Endothelial cell of umbilical vein (primary cell): Measurements from ENCODE around the gene INPP5E. TPM values are rescaled to one million over a fixed set of nuclear protein-coding genes. Genes with fewer than 3 reads are reported as not detected.

Experiments
- BruUV-seq: library from RNA; stranded (reverse); fragments of 400-500 nt; replicated peaks from 2 replicates; lab custom pipeline; 2021; lab: Mats Ljungman, UMichigan
- CTCF ChIA-PET: fragments of 300-600, 350-600 bp; sonication (Branson Sonifier 250); formaldehyde crosslinking; loops from one replicate; lab custom pipeline; 2021; ENCODE audit warnings: antibody characterized with exemption, inconsistent platforms; lab: Charles Lee
- POLR2A ChIA-PET: fragments of 300-600, 350-600 bp; sonication (Branson Sonifier 250); formaldehyde crosslinking; loops from one replicate; lab custom pipeline; 2021; ENCODE audit warnings: antibody characterized with exemption, inconsistent platforms; lab: Charles Lee
- DNase-seq: peaks from one replicate; pipeline ENCODE4 v3.0.0-alpha.2; 2011; ENCODE audit warnings: low read depth, low spot score
- FAIRE-seq: peaks from 2 replicates; lab custom pipeline; 2011; peaks lifted over from hg19 to GRCh38; lab: Jason Lieb, UNC
- H2AFZ ChIP-seq: 2 replicates; pipeline ENCODE4 v1.6.0; 2012; ENCODE audit warnings: low read depth, low read length, control low read depth, inconsistent platforms
- H3K27ac ChIP-seq: 2 replicates; pipeline ENCODE4 v1.5.1; 2011; ENCODE audit warnings: low read depth, mild to moderate bottlenecking, control low read depth, low read length, moderate library complexity; ENCODE audit not compliant: insufficient read depth
- H3K27me3 ChIP-seq, 2 experiments: 2 replicates each; pipeline versions ENCODE4 v1.6.0 to v1.6.1; 2011; ENCODE audit warnings: low read length in 2 of 2, mixed read lengths in 1 of 2; ENCODE audit not compliant: control insufficient read depth in 2 of 2, insufficient read depth in 2 of 2
- H3K36me3 ChIP-seq, 2 experiments: 2 replicates in 1 of 2; 3 replicates in 1 of 2; pipeline ENCODE4 v1.5.1; 2011; ENCODE audit warnings: low read length in 2 of 2, mild to moderate bottlenecking in 1 of 2, moderate library complexity in 1 of 2; ENCODE audit not compliant: control insufficient read depth in 2 of 2, insufficient read depth in 2 of 2; ENCODE audit errors: extremely low read depth in 1 of 2
- H3K4me1 ChIP-seq: 3 replicates; pipeline ENCODE4 v1.5.1; 2011; ENCODE audit warnings: mild to moderate bottlenecking, low read length; ENCODE audit not compliant: control insufficient read depth, insufficient read depth; ENCODE audit errors: extremely low read depth
- H3K4me2 ChIP-seq: 2 replicates; pipeline ENCODE4 v1.6.1; 2011; ENCODE audit warnings: low read length, control low read depth, mixed read lengths; ENCODE audit not compliant: insufficient read depth
- H3K4me3 ChIP-seq, 3 experiments: fragments of 200-600 bp in 1 of 3; sonication (generic), shearing (Covaris generic) in 1 of 3; replicated peaks in 1 of 3; 2 replicates each; pipeline ENCODE4 v1.5.1; 2011 to 2016; ENCODE audit warnings: control low read depth in 3 of 3, low read length in 3 of 3, mild to moderate bottlenecking in 2 of 3, inconsistent platforms in 1 of 3, low read depth in 1 of 3, moderate library complexity in 1 of 3; ENCODE audit not compliant: insufficient read depth in 1 of 3
- H3K79me2 ChIP-seq: 2 replicates; pipeline ENCODE4 v1.6.0; 2012; ENCODE audit warnings: low read length, inconsistent platforms; ENCODE audit not compliant: control insufficient read depth, insufficient read depth
- H3K9ac ChIP-seq: replicated peaks from 2 replicates; pipeline ENCODE3; 2011; ENCODE audit warnings: low read length, control low read depth; ENCODE audit not compliant: insufficient read depth; ENCODE audit errors: extremely low read depth
- H3K9me1 ChIP-seq: replicated peaks from 3 replicates; pipeline ENCODE4 v1.6.0; 2011; ENCODE audit warnings: mild to moderate bottlenecking, low read length; ENCODE audit not compliant: control insufficient read depth, insufficient read depth; ENCODE audit errors: extremely low read depth
- H3K9me3 ChIP-seq: replicated peaks from 2 replicates; pipeline ENCODE4 v1.5.1; 2012; ENCODE audit warnings: low read length, inconsistent platforms; ENCODE audit not compliant: control insufficient read depth, insufficient read depth
- H4K20me1 ChIP-seq: replicated peaks from 2 replicates; pipeline ENCODE3; 2011; ENCODE audit warnings: mild to moderate bottlenecking, low read length; ENCODE audit not compliant: control insufficient read depth, insufficient read depth; ENCODE audit errors: extremely low read depth
- CTCF ChIP-seq, 2 donors: IDR thresholded peaks; 1 replicate in 1 of 2; 2 replicates in 1 of 2; pipeline ENCODE4 v1.5.1; 2011; ENCODE audit warnings: low read length in 2 of 2, mild to moderate bottlenecking in 2 of 2, moderate library complexity in 2 of 2, control low read depth in 1 of 2, inconsistent platforms in 1 of 2, low read depth in 1 of 2; ENCODE audit not compliant: insufficient read depth in 1 of 2; ENCODE audit errors: extremely low read depth in 1 of 2
- EZH2 ChIP-seq: IDR thresholded peaks from 2 replicates; pipeline ENCODE4 v1.6.1; 2012; ENCODE audit warnings: borderline replicate concordance, low read depth, mild to moderate bottlenecking, moderate library complexity, low read length, inconsistent platforms; ENCODE audit not compliant: severe bottlenecking
- FOS ChIP-seq: IDR thresholded peaks from 2 replicates; pipeline ENCODE4 v1.6.1; 2011; ENCODE audit warnings: mild to moderate bottlenecking, low read length, moderate library complexity, borderline replicate concordance; ENCODE audit not compliant: insufficient read depth
- GATA2 ChIP-seq: IDR thresholded peaks from 2 replicates; pipeline ENCODE4 v1.7.0; 2011; ENCODE audit warnings: low read depth, mild to moderate bottlenecking, moderate library complexity, mixed read lengths, low read length; ENCODE audit not compliant: insufficient read length, insufficient read depth
- JUN ChIP-seq: IDR thresholded peaks from 2 replicates; pipeline ENCODE4 v1.6.1; 2011; ENCODE audit warnings: borderline replicate concordance, low read depth; ENCODE audit not compliant: insufficient read length, insufficient read depth
- MAX ChIP-seq: IDR thresholded peaks from 2 replicates; pipeline ENCODE4 v1.6.1; 2011; ENCODE audit not compliant: insufficient read depth, insufficient read length
- MYC ChIP-seq: IDR thresholded peaks from one replicate; pipeline ENCODE4 v1.6.1; 2011; ENCODE audit warnings: mild to moderate bottlenecking, low read depth, low read length
- POLR2A ChIP-seq: IDR thresholded peaks from 2 replicates; pipeline ENCODE4 v1.6.1; 2012; ENCODE audit warnings: low read depth, mild to moderate bottlenecking, control low read depth, low read length
- POLR2AphosphoS5 ChIP-seq: IDR thresholded peaks from 2 replicates; pipeline ENCODE4 v1.6.1; 2012; ENCODE audit warnings: low read depth, mild to moderate bottlenecking, control low read depth, low read length, moderate library complexity; ENCODE audit not compliant: insufficient read depth
- dilution Hi-C: fragments of 300-500 bp; cut with MboI; formaldehyde crosslinking; loops from one replicate; pipeline ENCODE4 v1.15.0; 2019; ENCODE audit warnings: low sequenced_read_pairs; ENCODE audit not compliant: extremely low pct_ligation_motif_present
- intact Hi-C: fragments of 100-400 bp; cut with micrococcal nuclease; formaldehyde crosslinking; loops from one replicate; pipeline ENCODE4 v1.10.0; 2022
- polyA plus RNA-seq, 4 experiments: library from polyadenylated mRNA; depleted of rRNA in 3 of 4; stranded (reverse) in 3 of 4; unstranded in 1 of 4; fragments of >200 nt; gene quantifications; 2 replicates each; pipeline versions ENCODE4 v1.2.1 to v1.2.3, GENCODE V29; 2011 to 2012; ENCODE audit warnings: missing spikeins in 1 of 4
- total RNA-seq: library from RNA; stranded (reverse); gene quantifications from 2 replicates; pipeline ENCODE4 v1.2.3, GENCODE V29; 2021

INPP5E gene
- total and polyA plus RNA-seq, 2 donors (not counting 3 experiments of a cell fraction or from before 2014, with no cell fraction given) = 15.0 to 24.5 TPM

GRCh38 chr9:136391737-136392537 is 47.7 kb downstream of the INPP5E start:
- no peak for TF ChIP-seq CTCF (IDR thresholded peaks at IDR 0.05; ENCODE audit: extremely low read depth in 1 of 2, insufficient read depth in 1 of 2, low read depth in 1 of 2, low read length in 2 of 2)
- ChIA-PET POLR2A (no interaction called here), CTCF (interaction anchor here (0.8 to 1.5 kb wide), 3 partner anchors 12 to 52 kb away, joined by 3 to 4 read pairs (median 3); no protein-coding TSS in a partner anchor)
- DNase-seq (no peak), FAIRE-seq (no peak)
- H3K79me2 ChIP-seq = no peaks in the 10 kb centered on the region
- H4K20me1 ChIP-seq = no peaks in the 10 kb centered on the region
- dilution Hi-C loops = no loop called here
- no TSS peak for BruUV-seq
- no peaks in the 10 kb centered on the region for H3K27me3 ChIP-seq
- H3K4me1 ChIP-seq = no peaks in the 10 kb centered on the region
- no peaks in the 10 kb centered on the region for H3K9me1 ChIP-seq
- H3K27ac ChIP-seq = no peak overlapping the region
- intact Hi-C loops = no loop called here
- H2AFZ ChIP-seq = no peak overlapping the region
- H3K4me3 ChIP-seq = no peak overlapping the region
- H3K9ac ChIP-seq = no peak overlapping the region
- H3K9me3 ChIP-seq = no peaks in the 10 kb centered on the region
- peaks cover 11 to 75% of the 10 kb centered on the region in 2 experiments for H3K36me3 ChIP-seq
- H3K4me2 ChIP-seq = no peak overlapping the region

- H3K27me3 ChIP-seq = no peaks in the 10 kb centered on the region
- no peak overlapping the region for H2AFZ ChIP-seq
- no peak for FAIRE-seq
- H3K79me2 ChIP-seq = no peaks in the 10 kb centered on the region
- TF ChIP-seq GATA2 = no peak
- TF ChIP-seq EZH2 = no peak
- TF ChIP-seq JUN = no peak
- no peak for TF ChIP-seq MYC
- TF ChIP-seq POLR2AphosphoS5 = no peak
- TF ChIP-seq CTCF (IDR thresholded peaks at IDR 0.05; ENCODE audit: extremely low read depth in 1 of 2, insufficient read depth in 1 of 2, low read depth in 1 of 2, low read length in 2 of 2) = no peak
- TF ChIP-seq POLR2A = no peak
- no peak for TF ChIP-seq FOS
- no peak for TF ChIP-seq MAX
- no peak overlapping the region for H3K27ac ChIP-seq
- H4K20me1 ChIP-seq = no peaks in the 10 kb centered on the region
- intact Hi-C loops = no loop called here
- no TSS peak for BruUV-seq
- H3K9me1 ChIP-seq = no peaks in the 10 kb centered on the region
- no peak overlapping the region for H3K4me2 ChIP-seq
- dilution Hi-C loops = no loop called here
- no peak overlapping the region for H3K9ac ChIP-seq
- DNase-seq = no peak
- H3K4me1 ChIP-seq = no peaks in the 10 kb centered on the region
- POLR2A ChIA-PET = no interaction called here
- no peaks in the 10 kb centered on the region for H3K9me3 ChIP-seq
- H3K4me3 ChIP-seq = no peak overlapping the region
- CTCF ChIA-PET = interaction anchor here (0.8 to 2.2 kb wide), 3 partner anchors 12 to 77 kb away, joined by 4 to 5 read pairs (median 4); no protein-coding TSS in a partner anchor
- H3K36me3 ChIP-seq = peaks cover 6 to 57% of the 10 kb centered on the region in 2 experiments
Measured at GRCh38 chr9:136389396-136389795, 50.2 kb downstream of the INPP5E start.
